ENCODE data around the gene BHLHE40.

DNA sequence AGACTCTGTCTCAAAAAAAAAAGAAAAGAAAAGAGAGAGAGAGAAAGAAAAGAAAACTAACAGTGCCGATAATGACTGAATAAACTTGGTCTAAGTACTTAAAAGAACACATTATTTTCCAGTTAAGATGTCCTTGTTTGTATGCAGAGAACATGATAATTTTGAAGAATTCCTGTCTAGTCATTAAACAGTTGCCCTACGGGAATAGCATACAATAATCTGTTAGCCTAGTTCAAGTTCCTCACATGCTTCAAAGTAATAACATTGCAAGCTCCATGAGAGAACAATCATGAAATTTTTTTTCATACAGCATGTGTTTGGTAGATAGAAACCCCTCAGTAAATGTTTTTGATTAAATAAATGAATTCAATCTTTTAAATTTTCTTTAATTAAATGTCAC is 23.1 kb upstream of the BHLHE40 start:
- TF ChIP-seq POLR2AphosphoS5 (IDR thresholded peaks at IDR 0.05; ENCODE audit: low read depth, low read length) (no peak), TAF1 (IDR thresholded peaks at IDR 0.05; ENCODE audit: borderline replicate concordance, insufficient read depth, low read length) (no peak)
